Measurements from ENCODE around the gene CDKAL1.
"Not testable (repeated sequence)": the region's sequence is repeated elsewhere in the genome, so short reads cannot be mapped to it uniquely, and the experiment has no call there.

GRCh38 chr6:20649696-20650470 is 115.6 kb downstream of the CDKAL1 start:
- not testable (repeated sequence) for TF ChIP-seq CTCF (conservative IDR thresholded peaks at IDR 0.05); EZH2 (IDR thresholded peaks at IDR 0.05; ENCODE audit: low read depth)
